CD1c-positive myeloid dendritic cell (primary cell): ENCODE measurements around the gene OR6A2.

Experiments used
- DNase-seq: peaks from one replicate; pipeline ENCODE4 v3.0.0-alpha.2; 2016; ENCODE audit errors: extremely low spot score

Gene OR6A2

GRCh38 chr11:6757373-6757967, 42.0 kb downstream of the OR6A2 start:
- DNase-seq = peak; percentile 62

- DNase-seq = no peak
Measured at GRCh38 chr11:6755953-6756347, 43.5 kb downstream of the OR6A2 start.

GRCh38 chr11:6755303-6755952, 44.1 kb downstream of the OR6A2 start:
- DNase-seq = peak; percentile 62

- DNase-seq = no peak
Measured at GRCh38 chr11:6747097-6747668, 52.3 kb downstream of the OR6A2 start.

- DNase-seq = no peak
Measured at GRCh38 chr11:6746626-6747025, 52.9 kb downstream of the OR6A2 start.

- DNase-seq = peak; percentile 41
Measured at GRCh38 chr11:6746086-6746618, 53.3 kb downstream of the OR6A2 start.

GRCh38 chr11:6745465-6746015, 53.9 kb downstream of the OR6A2 start:
- no peak for DNase-seq

- DNase-seq = no peak
Measured at GRCh38 chr11:6745018-6745417, 54.5 kb downstream of the OR6A2 start.

- DNase-seq = no peak
Measured at GRCh38 chr11:6742260-6742659, 57.2 kb downstream of the OR6A2 start.
